Measurements from ENCODE around the gene TNK2.

DNA sequence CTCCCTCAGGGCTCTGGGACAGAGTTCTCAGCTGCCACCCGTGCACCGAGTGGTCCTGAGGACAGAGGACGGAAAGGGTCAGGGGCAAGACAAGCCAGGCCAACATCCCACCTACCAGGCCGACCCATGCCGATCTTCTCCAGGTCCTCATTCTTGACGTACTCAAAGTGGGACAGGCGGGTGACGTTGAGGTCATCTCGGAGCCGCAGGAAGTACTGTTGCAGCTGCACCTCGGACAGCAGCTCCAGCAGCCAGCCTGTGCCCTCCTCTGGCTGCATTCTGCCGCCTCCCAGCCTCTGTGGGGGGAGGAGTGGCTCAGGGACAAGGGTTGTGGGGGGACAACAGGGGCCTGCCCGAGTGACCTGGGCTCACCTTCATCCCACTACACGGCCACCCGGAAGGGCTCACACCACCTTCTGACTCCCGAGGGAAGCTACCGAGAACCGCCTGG is 20.0 kb downstream of the TNK2 start:
- TF ChIP-seq GATA2 (IDR thresholded peaks at IDR 0.05; ENCODE audit: low read depth, low read length): no peak
- no peak for TF ChIP-seq GATA3 (IDR thresholded peaks at IDR 0.05; ENCODE audit: low read depth, low read length)
